Activated CD4-positive, alpha-beta T cell treated with anti-CD3 and anti-CD28 coated beads for 4 hours (primary cell): ENCODE measurements around the gene KLHL22.
"Not testable (repeated sequence)": the region's sequence is repeated elsewhere in the genome, so short reads cannot be mapped to it uniquely, and the experiment has no call there.

ENCODE experiments used
- DNase-seq, 2 donors: peaks; one replicate each; pipeline ENCODE4 v3.0.0-alpha.2; 2020

Gene KLHL22

GRCh38 chr22:20415241-20415640 is 80.4 kb downstream of the KLHL22 start:
- DNase-seq = not testable (repeated sequence)

DNA sequence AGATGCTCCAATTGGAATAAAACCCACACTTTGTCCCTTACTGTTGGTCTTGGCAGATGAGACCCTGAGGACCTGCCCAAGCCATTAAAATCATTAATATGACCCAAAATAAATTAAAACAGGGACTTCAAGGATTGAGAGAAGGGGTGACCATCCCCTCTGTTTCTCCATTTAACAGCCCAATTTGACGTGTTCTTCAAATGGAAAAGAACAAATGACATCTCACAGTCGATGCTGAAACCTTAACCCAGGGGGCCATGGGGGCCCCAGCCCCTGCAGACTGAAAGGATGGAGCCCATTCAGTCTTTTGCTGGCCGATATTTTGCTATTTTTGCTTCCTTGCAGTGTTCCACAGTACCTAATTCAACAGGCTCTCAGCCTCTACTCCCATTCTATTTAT is 81.1 kb downstream of the KLHL22 start:
- DNase-seq = no peak

GRCh38 chr22:20414059-20414440 is 81.5 kb downstream of the KLHL22 start:
- DNase-seq = no peak

DNA sequence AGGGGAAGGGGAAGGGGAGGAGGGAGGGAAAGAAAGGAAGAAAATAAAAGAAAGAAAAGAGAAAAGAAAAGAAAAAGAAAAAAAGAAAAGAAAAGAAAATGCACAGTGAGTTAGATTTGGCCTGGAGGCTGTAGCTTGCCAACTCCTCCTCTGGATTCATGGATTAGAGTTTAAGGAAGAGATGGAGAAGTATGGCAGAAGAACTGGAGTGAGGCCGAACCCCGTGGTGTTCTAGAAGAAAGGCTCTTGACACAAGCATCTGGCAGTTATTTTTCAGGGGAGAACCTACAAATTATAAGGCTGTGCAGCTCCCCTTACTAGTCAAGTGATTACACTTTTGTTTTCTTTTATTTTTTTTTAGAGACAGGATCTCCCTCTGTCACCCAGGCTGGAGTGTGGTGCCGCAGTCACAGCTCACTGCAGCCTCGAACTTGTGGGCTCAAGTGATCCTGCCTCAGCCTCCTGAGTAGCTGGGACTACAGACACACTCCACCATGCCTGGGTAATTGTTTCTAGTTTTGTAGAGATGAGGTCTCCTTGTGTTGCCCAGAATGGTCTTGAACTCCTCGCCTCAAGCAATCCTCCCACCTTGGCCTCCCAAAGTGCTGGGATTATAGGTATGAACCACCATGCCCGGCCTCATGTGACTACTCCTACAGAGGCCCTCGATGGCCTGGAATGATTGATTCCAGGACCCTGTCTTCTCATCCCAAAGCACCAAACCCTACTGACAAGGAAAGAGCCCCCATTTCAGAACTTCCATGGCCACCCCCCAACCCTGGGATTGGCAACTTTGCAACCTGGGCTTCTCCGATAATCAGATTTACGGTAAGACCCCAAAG is 82.2 kb downstream of the KLHL22 start:
- DNase-seq = no peak

GRCh38 chr22:20412474-20413216 is 83.0 kb downstream of the KLHL22 start:
- DNase-seq = no peak

DNA sequence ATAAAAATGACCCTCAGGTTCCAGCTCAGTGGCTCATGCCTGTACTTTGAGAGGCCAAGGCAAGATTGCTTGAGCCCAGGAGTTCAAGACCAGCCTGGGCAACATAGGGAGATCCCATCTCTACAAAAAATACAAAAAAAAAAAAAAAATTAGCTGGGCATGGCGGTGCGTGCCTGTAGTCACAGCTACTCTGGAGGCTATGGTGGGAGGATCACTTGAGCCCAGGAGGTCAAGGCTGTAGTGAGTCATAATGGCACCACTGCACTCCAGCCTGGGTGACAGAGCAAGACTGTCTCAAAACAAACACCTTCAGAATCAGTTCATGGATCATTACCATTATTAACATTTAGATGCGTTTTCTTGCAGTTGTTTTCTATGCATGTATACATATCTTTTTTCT is 86.2 kb downstream of the KLHL22 start:
- not testable (repeated sequence) for DNase-seq

GRCh38 chr22:20408891-20409290 is 86.7 kb downstream of the KLHL22 start:
- no peak for DNase-seq

GRCh38 chr22:20407829-20408228 is 87.8 kb downstream of the KLHL22 start:
- DNase-seq = no peak

DNA sequence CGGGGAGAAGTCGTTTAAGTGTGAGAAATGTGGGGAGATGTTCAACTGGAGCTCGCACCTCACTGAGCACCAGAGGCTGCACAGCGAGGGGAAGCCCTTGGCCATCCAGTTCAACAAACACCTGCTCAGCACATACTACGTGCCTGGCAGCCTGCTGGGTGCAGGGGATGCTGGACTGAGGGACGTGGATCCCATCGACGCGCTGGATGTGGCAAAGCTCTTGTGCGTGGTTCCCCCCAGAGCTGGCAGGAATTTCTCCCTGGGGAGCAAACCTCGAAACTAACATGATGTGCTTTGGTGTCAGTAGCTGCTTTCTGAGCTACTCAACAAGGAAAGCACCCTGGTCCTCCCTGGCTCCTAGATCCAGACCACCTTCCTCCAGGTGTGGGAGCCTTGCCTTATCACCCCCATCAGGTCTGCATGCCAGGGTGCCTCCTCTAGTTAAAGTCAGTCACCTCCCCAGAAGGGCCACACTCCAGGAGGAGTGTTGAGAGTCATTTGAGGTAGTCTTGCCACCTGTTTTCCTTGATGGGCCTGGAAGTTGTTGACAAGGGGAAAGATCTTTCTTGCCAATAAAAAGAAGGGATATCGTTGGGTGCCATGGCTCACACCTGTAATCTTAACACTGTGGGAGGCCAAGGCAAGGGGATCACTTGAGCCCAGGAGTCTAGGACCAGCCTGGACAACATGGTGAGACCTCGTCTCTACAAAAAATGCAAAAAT is 88.7 kb downstream of the KLHL22 start:
- DNase-seq = no peak

GRCh38 chr22:20405931-20406685 is 89.5 kb downstream of the KLHL22 start:
- no peak for DNase-seq

DNA sequence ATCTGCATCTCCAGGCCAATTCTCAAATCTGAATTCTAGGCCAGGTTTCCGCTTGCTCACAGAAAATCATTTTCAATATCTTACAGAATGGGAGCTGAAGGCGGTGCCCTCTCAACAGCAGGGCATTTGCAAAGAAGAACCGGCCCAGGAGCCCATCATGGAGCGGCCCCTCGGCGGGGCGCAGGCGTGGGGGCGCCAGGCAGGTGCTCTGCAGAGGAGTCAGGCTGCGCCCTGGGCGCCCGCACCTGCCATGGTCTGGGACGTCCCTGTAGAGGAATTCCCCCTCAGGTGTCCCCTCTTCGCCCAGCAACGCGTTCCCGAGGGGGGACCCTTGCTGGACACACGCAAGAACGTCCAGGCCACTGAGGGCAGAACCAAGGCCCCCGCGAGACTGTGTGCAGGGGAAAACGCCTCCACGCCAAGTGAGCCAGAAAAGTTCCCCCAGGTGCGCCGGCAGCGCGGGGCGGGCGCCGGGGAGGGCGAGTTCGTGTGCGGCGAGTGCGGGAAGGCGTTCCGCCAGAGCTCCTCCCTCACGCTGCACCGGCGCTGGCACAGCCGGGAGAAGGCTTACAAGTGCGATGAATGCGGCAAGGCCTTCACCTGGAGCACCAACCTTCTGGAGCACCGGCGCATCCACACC is 90.2 kb downstream of the KLHL22 start:
- no peak for DNase-seq

- DNase-seq = no peak
These were observed 90.7 kb downstream of the KLHL22 start for GRCh38 chr22:20404881-20405280.

- DNase-seq = no peak
These were observed 91.8 kb downstream of the KLHL22 start for GRCh38 chr22:20403779-20404140.

GRCh38 chr22:20402960-20403778 is 92.4 kb downstream of the KLHL22 start:
- no peak for DNase-seq

- no peak for DNase-seq
These were observed 94.1 kb downstream of the KLHL22 start for GRCh38 chr22:20401376-20402014.

- no peak for DNase-seq
These were observed 94.8 kb downstream of the KLHL22 start for GRCh38 chr22:20400606-20401375.

GRCh38 chr22:20399866-20400605 is 95.6 kb downstream of the KLHL22 start:
- DNase-seq = no peak

DNA sequence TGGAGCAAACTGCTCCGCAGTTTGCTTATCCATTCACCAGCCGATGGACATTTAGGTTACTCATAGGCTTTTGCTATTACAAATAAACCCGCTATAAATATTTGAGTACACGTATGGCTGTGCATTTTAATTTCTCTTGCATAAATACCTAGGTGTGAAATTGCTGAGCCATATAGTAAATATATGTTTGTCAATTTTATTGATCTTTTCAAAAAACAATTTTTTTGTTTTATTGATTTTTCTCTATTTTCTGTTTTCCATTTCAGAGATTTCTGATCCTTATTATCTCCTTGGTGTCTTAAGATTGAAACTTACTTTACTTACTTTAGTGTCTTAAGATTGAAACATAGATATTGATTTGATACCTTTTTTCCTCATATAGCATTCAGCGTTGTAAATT is 97.2 kb downstream of the KLHL22 start:
- DNase-seq = no peak

GRCh38 chr22:20397498-20397897 is 98.1 kb downstream of the KLHL22 start:
- no peak for DNase-seq
